ENCODE measurements around the gene RNF144B.

DNA sequence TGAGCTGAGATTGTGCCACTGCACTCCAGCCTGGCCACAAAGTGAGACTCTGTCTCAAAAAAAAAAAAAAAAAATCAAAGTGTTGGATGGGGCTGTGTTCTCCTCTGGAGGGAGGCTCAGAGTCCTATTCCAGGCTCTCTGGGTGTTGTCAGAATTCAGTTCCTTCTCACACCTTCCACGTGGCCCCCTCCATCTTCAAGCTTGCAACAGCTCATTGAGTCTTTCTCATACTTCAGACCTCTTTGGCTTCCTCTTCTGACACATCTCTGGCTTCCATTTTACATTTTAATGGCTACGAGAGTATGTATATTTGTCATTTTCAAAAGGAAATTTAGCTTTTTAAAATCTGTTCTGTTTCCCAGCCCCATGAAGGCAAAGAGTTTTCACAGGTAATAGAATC is 85.8 kb downstream of the RNF144B start:
- TF ChIP-seq ZNF709 (CRISPR knock-in tag; IDR thresholded peaks at IDR 0.05) = no peak
- no peak for TF ChIP-seq ZNF598 (CRISPR knock-in tag; IDR thresholded peaks at IDR 0.05; ENCODE audit: borderline replicate concordance)
- TF ChIP-seq ZNF292 (CRISPR knock-in tag; IDR thresholded peaks at IDR 0.05; ENCODE audit: borderline replicate concordance, low read depth) = no peak
- TF ChIP-seq, protein P1, sequence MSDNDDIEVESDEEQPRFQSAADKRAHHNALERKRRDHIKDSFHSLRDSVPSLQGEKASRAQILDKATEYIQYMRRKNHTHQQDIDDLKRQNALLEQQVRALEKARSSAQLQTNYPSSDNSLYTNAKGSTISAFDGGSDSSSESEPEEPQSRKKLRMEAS (IDR thresholded peaks at IDR 0.05) = no peak
- no peak for TF ChIP-seq SMC3 (IDR thresholded peaks at IDR 0.05; ENCODE audit: low read length)
- no peak for TF ChIP-seq SPEN (CRISPR knock-in tag; IDR thresholded peaks at IDR 0.05; ENCODE audit: low read depth)
- TF ChIP-seq, protein P2, sequence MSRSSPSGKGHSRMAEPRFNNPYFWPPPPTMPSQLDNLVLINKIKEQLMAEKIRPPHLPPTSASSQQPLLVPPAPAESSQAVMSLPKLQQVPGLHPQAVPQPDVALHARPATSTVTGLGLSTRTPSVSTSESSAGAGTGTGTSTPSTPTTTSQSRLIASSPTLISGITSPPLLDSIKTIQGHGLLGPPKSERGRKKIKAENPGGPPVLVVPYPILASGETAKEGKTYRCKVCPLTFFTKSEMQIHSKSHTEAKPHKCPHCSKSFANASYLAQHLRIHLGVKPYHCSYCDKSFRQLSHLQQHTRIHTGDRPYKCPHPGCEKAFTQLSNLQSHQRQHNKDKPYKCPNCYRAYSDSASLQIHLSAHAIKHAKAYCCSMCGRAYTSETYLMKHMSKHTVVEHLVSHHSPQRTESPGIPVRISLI (CRISPR knock-in tag; IDR thresholded peaks at IDR 0.05; ENCODE audit: borderline replicate concordance) = no peak
- no peak for TF ChIP-seq JUN (CRISPR knock-in tag; IDR thresholded peaks at IDR 0.05)
- TF ChIP-seq, protein P3, sequence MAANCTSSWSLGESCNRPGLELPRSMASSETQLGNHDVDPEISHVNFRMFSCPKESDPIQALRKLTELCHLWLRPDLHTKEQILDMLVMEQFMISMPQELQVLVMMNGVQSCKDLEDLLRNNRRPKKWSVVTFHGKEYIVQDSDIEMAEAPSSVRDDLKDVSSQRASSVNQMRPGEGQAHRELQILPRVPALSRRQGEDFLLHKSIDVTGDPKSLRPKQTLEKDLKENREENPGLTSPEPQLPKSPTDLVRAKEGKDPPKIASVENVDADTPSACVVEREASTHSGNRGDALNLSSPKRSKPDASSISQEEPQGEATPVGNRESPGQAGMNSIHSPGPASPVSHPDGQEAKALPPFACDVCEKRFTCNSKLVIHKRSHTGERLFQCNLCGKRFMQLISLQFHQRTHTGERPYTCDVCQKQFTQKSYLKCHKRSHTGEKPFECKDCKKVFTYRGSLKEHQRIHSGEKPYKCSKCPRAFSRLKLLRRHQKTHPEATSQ (CRISPR knock-in tag; IDR thresholded peaks at IDR 0.05; ENCODE audit: borderline replicate concordance) = no peak
- no peak for TF ChIP-seq ZNF326 (CRISPR knock-in tag; IDR thresholded peaks at IDR 0.05; ENCODE audit: borderline replicate concordance)
- no peak for TF ChIP-seq GABPB1 (CRISPR knock-in tag; IDR thresholded peaks at IDR 0.05)
- no peak for TF ChIP-seq MAFK (conservative IDR thresholded peaks at IDR 0.05 in 1 of 2, IDR thresholded peaks at IDR 0.05 in 1 of 2; ENCODE audit: low read length in 2 of 2)
- TF ChIP-seq PLRG1 (conservative IDR thresholded peaks at IDR 0.05) = no peak
- TF ChIP-seq KMT2A (CRISPR knock-in tag; IDR thresholded peaks at IDR 0.05) = no peak
